GM12878 (cell line): Measurements from ENCODE around the gene GLG1. TPM values are rescaled to one million over a fixed set of nuclear protein-coding genes. Genes with fewer than 3 reads are reported as not detected.

Experiments
- ATAC-seq: fragments of 200-7000 bp; cut with Tn5 transposase; 3 replicates; pipeline ENCODE4 v1.9.1; 2020; ENCODE audit warnings: mild to moderate bottlenecking, moderate library complexity
- BruUV-seq: library from RNA; stranded (reverse); fragments of 400-500 nt; replicated peaks from 2 replicates; lab custom pipeline; 2021; lab: Mats Ljungman, UMichigan
- CTCF ChIA-PET: fragments of 300-600 bp; sonication (Branson Sonifier 250); formaldehyde crosslinking; extraction: SDS; loops from one replicate; lab custom pipeline; 2021; ENCODE audit warnings: inconsistent platforms; lab: Yijun Ruan, JAX
- POLR2A ChIA-PET: fragments of 350-600 bp; formaldehyde crosslinking; extraction: SDS; loops from one replicate; lab custom pipeline; 2021; ENCODE audit warnings: inconsistent platforms; lab: Charles Lee
- RAD21 ChIA-PET: fragments of 300-600 bp; sonication (Branson Sonifier 250); formaldehyde crosslinking; loops from one replicate; lab custom pipeline; 2023; ENCODE audit warnings: antibody characterized with exemption; ENCODE audit not compliant: unreplicated experiment; lab: Charles Lee
- SMC1A ChIA-PET: fragments of 300-600 bp; sonication (Branson Sonifier 250); formaldehyde crosslinking; loops from one replicate; lab custom pipeline; 2023; ENCODE audit not compliant: unreplicated experiment, uncharacterized antibody; lab: Charles Lee
- DNase-seq: peaks from one replicate; pipeline ENCODE4 v3.0.0-alpha.2; 2011; ENCODE audit warnings: low read depth, low spot score
- FAIRE-seq: peaks from 3 replicates; lab custom pipeline; 2011; peaks lifted over from hg19 to GRCh38; lab: Jason Lieb, UNC
- H2AFZ ChIP-seq: 2 replicates; pipeline ENCODE4 v1.6.0; 2011; ENCODE audit warnings: low read depth, low read length, control low read depth; ENCODE audit not compliant: control insufficient read depth
- H3K27ac ChIP-seq: 2 replicates; pipeline ENCODE4 v1.5.1; 2011; ENCODE audit warnings: control low read depth; ENCODE audit not compliant: control insufficient read depth, insufficient read depth
- H3K27me3 ChIP-seq, 2 experiments: replicated peaks in 1 of 2; 2 replicates each; pipeline versions ENCODE4 v1.6.0 to v1.6.1; 2011; ENCODE audit warnings: low read length in 1 of 2; ENCODE audit not compliant: control insufficient read depth in 2 of 2, insufficient read depth in 2 of 2
- H3K36me3 ChIP-seq, 2 experiments: 2 replicates each; pipeline ENCODE4 v1.5.1; 2011; ENCODE audit warnings: low read length in 1 of 2; ENCODE audit not compliant: control insufficient read depth in 2 of 2, insufficient read depth in 2 of 2
- H3K4me1 ChIP-seq: 2 replicates; pipeline ENCODE4 v1.6.1; 2011; ENCODE audit warnings: mild to moderate bottlenecking, low read length, moderate library complexity, mixed read lengths; ENCODE audit not compliant: control insufficient read depth, insufficient read depth
- H3K4me2 ChIP-seq: 2 replicates; pipeline ENCODE4 v1.6.0; 2011; ENCODE audit warnings: control low read depth; ENCODE audit not compliant: control insufficient read depth, insufficient read depth
- H3K4me3 ChIP-seq: fragments of 200-600 bp; sonication (generic); 2 replicates; pipeline ENCODE4 v1.5.1; 2016
- H3K79me2 ChIP-seq: 2 replicates; pipeline ENCODE4 v1.6.0; 2011; ENCODE audit warnings: low read length; ENCODE audit not compliant: control insufficient read depth, insufficient read depth
- H3K9ac ChIP-seq: 2 replicates; pipeline ENCODE4 v1.8.0; 2011; ENCODE audit warnings: low read length, control low read depth, mixed read lengths; ENCODE audit not compliant: control insufficient read depth, insufficient read depth
- H3K9me3 ChIP-seq: replicated peaks from 3 replicates; pipeline ENCODE4 v1.5.1; 2011; ENCODE audit warnings: mild to moderate bottlenecking, low read length; ENCODE audit not compliant: control insufficient read depth, insufficient read depth
- H4K20me1 ChIP-seq: 2 replicates; pipeline ENCODE4 v1.6.0; 2011; ENCODE audit not compliant: control insufficient read depth, insufficient read depth
- BRCA1 ChIP-seq: IDR thresholded peaks from 2 replicates; pipeline ENCODE4 v1.6.1; 2011; ENCODE audit warnings: low read depth, low read length, improper control_type of control experiment
- CBX5 ChIP-seq: sonication (generic); IDR thresholded peaks from 2 replicates; pipeline ENCODE4 v1.6.1; 2016; ENCODE audit warnings: low read depth, moderate library complexity, mild to moderate bottlenecking, inconsistent platforms
- DPF2 ChIP-seq: fragments of 450-650 bp; IDR thresholded peaks from 2 replicates; pipeline ENCODE4 v1.6.1; 2017; ENCODE audit warnings: mild to moderate bottlenecking
- HCFC1 ChIP-seq: fragments of 150-350 bp; IDR thresholded peaks from 2 replicates; pipeline ENCODE4 v1.6.1; 2014; ENCODE audit warnings: low read length
- KLF5 ChIP-seq: fragments of 450-650 bp; IDR thresholded peaks from 2 replicates; pipeline ENCODE4 v1.6.1; 2014; ENCODE audit warnings: mild to moderate bottlenecking; ENCODE audit not compliant: partially characterized antibody
- SIX5 ChIP-seq: IDR thresholded peaks from 2 replicates; pipeline ENCODE4 v1.6.1; 2011; ENCODE audit warnings: mild to moderate bottlenecking, low read depth, low read length, moderate library complexity; ENCODE audit not compliant: severe bottlenecking
- SMAD1 ChIP-seq: fragments of 450-650 bp; IDR thresholded peaks from 2 replicates; pipeline ENCODE4 v1.6.1; 2018; ENCODE audit warnings: mild to moderate bottlenecking, low read depth; ENCODE audit not compliant: partially characterized antibody
- TARDBP ChIP-seq: IDR thresholded peaks from 2 replicates; pipeline ENCODE4 v1.6.1; 2016; ENCODE audit warnings: borderline replicate concordance
- USF1 ChIP-seq: IDR thresholded peaks from 2 replicates; pipeline ENCODE4 v1.6.1; 2011; ENCODE audit warnings: borderline replicate concordance, low read depth, mild to moderate bottlenecking, moderate library complexity, mixed read lengths, low read length; ENCODE audit not compliant: insufficient read depth; ENCODE audit errors: extremely low read length
- WGBS: methylation state at CpG from one replicate; pipeline ENCODE4 v1.1.6; 2016; ENCODE audit warnings: low lambda C conversion rate; ENCODE audit not compliant: insufficient replicate concordance, insufficient coverage; ENCODE audit errors: missing lambda C conversion rate; 5-methylcytosine and 5-hydroxymethylcytosine counted together
- in situ Hi-C: fragments of 300-500 bp; cut with MboI; formaldehyde crosslinking; loops from 9 replicates; pipeline ENCODE4 v1.14.3; 2018; ENCODE audit warnings: mixed read lengths
- intact Hi-C: fragments of 100-400 bp; cut with micrococcal nuclease; formaldehyde crosslinking; loops from one replicate; pipeline ENCODE4 v1.14.2; 2022; ENCODE audit not compliant: unreplicated experiment
- polyA plus RNA-seq, 11 experiments: library from polyadenylated mRNA; depleted of rRNA in 4 of 11; unstranded in 6 of 11; stranded (reverse) in 5 of 11; fragments of >200 nt; fragmentation: Nextera tagmentation in 4 of 11; fragmentation: Illumina TruSeq in 1 of 11; extraction: Ambion mirVana in 4 of 11; extraction: Trizol in 1 of 11; gene quantifications; 1 replicate in 1 of 11; 2 replicates in 10 of 11; pipeline versions ENCODE4 v1.2.1 to v1.2.3, GENCODE V29; 2011 to 2016; ENCODE audit warnings: inconsistent platforms in 2 of 11, missing spikeins in 2 of 11, low read depth in 1 of 11
- total RNA-seq, 4 experiments: library from RNA; depleted of rRNA in 3 of 4; stranded (reverse); fragments of >200 nt in 3 of 4; fragmentation: Illumina TruSeq in 1 of 4; extraction: Trizol in 1 of 4; gene quantifications; 2 replicates each; pipeline versions ENCODE4 v1.2.1 to v1.2.3, GENCODE V29; 2013 to 2021
- TF ChIP-seq, protein P1 (sequence below): fragments of 150-350 bp; IDR thresholded peaks from 2 replicates; pipeline ENCODE4 v1.6.1; 2016; ENCODE audit warnings: low read depth, low read length

GLG1 gene
- total and polyA plus RNA-seq, 10 of the 15 experiments (the other 5 are each of a cell fraction or from before 2014, with no cell fraction given) = 7.6 to 49.4 (median 28.2) TPM

DNA sequence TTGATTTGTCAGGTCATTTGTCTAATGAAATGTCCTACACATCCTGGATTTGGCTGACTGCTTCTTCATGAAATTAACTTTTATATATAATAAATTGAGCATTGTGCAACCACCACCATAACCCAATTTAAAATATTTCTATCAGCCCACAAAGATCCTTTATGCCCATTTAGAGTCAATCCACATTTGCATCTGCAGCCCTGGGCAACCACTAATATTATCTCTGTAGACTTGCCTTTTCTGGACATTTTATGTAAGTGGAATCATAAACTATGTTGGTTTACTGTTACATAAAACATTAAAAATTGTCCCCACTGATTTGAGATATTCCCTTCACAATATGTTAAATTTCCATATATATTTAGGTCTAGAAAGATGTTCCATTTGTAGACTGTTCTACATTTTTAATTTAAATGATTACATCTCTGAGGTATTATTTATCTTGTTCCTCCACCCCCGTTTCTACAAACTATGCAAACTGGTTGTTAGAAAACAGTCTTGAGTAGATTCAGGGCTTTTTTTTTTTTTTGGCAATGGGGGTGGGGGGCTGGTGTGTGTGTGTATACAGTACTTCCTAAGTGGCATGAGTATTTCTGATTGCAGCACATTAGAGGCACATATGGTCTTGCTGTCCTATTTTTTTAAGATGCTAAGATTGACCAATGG lies 43.1 kb upstream of the GLG1 start:
- Histone ChIP-seq H3K27me3 (no peaks in the 10 kb centered on the region), H3K79me2 (peaks cover 19% of the 10 kb centered on the region), H3K9ac (no peak overlapping the region), H3K4me3 (no peak overlapping the region), H3K4me1 (no peaks in the 10 kb centered on the region), H3K27ac (no peak overlapping the region), H2AFZ (no peak overlapping the region), H3K9me3 (no peaks in the 10 kb centered on the region), H4K20me1 (no peaks in the 10 kb centered on the region), H3K36me3 (peaks cover 7 to 52% of the 10 kb centered on the region in 2 experiments), H3K4me2 (no peak overlapping the region)
- WGBS = 41% methylated on average over 1 of the region's 1 CpG
- ATAC-seq = no peak
- intact Hi-C loops = no loop called here
- ChIA-PET RAD21 (no interaction called here), POLR2A (no interaction called here), SMC1A (interaction anchor here (1.1 kb wide), 1 partner anchor 12 kb away, joined by 3 read pairs; no protein-coding TSS in a partner anchor), CTCF (interaction anchor here (0.7 to 3.3 kb wide), 7 partner anchors 8 to 211 kb away, joined by 3 to 17 read pairs (median 3); no protein-coding TSS in a partner anchor)
- no peak for FAIRE-seq
- BruUV-seq = TSS peak; percentile 37
- in situ Hi-C loops = no loop called here
- DNase-seq = no peak
- TF ChIP-seq BRCA1 (no peak), TARDBP (no peak), KLF5 (no peak), SIX5 (no peak), DPF2 (no peak), SMAD1 (no peak), CBX5 (no peak), USF1 (no peak), HCFC1 (no peak)
- TF ChIP-seq, protein P1, sequence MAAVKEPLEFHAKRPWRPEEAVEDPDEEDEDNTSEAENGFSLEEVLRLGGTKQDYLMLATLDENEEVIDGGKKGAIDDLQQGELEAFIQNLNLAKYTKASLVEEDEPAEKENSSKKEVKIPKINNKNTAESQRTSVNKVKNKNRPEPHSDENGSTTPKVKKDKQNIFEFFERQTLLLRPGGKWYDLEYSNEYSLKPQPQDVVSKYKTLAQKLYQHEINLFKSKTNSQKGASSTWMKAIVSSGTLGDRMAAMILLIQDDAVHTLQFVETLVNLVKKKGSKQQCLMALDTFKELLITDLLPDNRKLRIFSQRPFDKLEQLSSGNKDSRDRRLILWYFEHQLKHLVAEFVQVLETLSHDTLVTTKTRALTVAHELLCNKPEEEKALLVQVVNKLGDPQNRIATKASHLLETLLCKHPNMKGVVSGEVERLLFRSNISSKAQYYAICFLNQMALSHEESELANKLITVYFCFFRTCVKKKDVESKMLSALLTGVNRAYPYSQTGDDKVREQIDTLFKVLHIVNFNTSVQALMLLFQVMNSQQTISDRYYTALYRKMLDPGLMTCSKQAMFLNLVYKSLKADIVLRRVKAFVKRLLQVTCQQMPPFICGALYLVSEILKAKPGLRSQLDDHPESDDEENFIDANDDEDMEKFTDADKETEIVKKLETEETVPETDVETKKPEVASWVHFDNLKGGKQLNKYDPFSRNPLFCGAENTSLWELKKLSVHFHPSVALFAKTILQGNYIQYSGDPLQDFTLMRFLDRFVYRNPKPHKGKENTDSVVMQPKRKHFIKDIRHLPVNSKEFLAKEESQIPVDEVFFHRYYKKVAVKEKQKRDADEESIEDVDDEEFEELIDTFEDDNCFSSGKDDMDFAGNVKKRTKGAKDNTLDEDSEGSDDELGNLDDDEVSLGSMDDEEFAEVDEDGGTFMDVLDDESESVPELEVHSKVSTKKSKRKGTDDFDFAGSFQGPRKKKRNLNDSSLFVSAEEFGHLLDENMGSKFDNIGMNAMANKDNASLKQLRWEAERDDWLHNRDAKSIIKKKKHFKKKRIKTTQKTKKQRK = no peak
